SK-N-MC (cell line): ENCODE results near the gene CLDN4.

Experiments used
- EZH2 ChIP-seq: fragments of 200-600 bp; sonication (generic); IDR thresholded peaks from one replicate; pipeline ENCODE4 v1.6.1; 2017; ENCODE audit warnings: antibody characterized with exemption
- FOXP2 ChIP-seq: optimal IDR thresholded peaks from 2 replicates; pipeline ENCODE3; 2011; ENCODE audit warnings: mild to moderate bottlenecking, moderate library complexity; ENCODE audit not compliant: insufficient read depth; ENCODE audit errors: extremely low read length, control extremely low read depth
- POLR2AphosphoS5 ChIP-seq: IDR thresholded peaks from 2 replicates; pipeline ENCODE4 v1.6.1; 2012; ENCODE audit warnings: mild to moderate bottlenecking, low read depth, low read length, borderline replicate concordance

GRCh38 chr7:73820013-73820412 lies 10.8 kb upstream of the CLDN4 start:
- TF ChIP-seq EZH2: no peak
- no peak for TF ChIP-seq POLR2AphosphoS5
- TF ChIP-seq FOXP2: no peak
